AG20443 (cell line): ENCODE results near the gene INO80B.
"Not testable (repeated sequence)": the region's sequence is repeated elsewhere in the genome, so short reads cannot be mapped to it uniquely, and the experiment has no call there.

ENCODE experiments used
- DNase-seq: peaks from one replicate; pipeline ENCODE4 v3.0.0; 2012; ENCODE audit warnings: low spot score, mixed read lengths

Gene INO80B

GRCh38 chr2:74448771-74449170 is 6.1 kb upstream of the INO80B start:
- DNase-seq, result no peak

GRCh38 chr2:74450570-74451190 is 4.2 kb upstream of the INO80B start:
- no peak for DNase-seq

GRCh38 chr2:74457129-74457548 is 2.3 kb downstream of the INO80B start:
- no peak for DNase-seq

- no peak for DNase-seq
These were observed 2.8 kb downstream of the INO80B start for GRCh38 chr2:74457549-74458131.

GRCh38 chr2:74458132-74458937 is 3.4 kb downstream of the INO80B start, which contains the start of gene WBP1:
TSS of gene WBP1 (plus strand) at chr2:74458438. CDS start at chr2:74458603, 165 bp downstream.
- DNase-seq, result peak; percentile 96

- no peak for DNase-seq
These were observed 4.1 kb downstream of the INO80B start for GRCh38 chr2:74458938-74459363.

- DNase-seq, result not testable (repeated sequence)
These were observed 4.7 kb downstream of the INO80B start for GRCh38 chr2:74459503-74460118.

- not testable (repeated sequence) for DNase-seq
These were observed 5.3 kb downstream of the INO80B start for GRCh38 chr2:74460187-74460586.

GRCh38 chr2:74461187-74462053 is 6.5 kb downstream of the INO80B start:
- no peak for DNase-seq

GRCh38 chr2:74462054-74462785 is 7.3 kb downstream of the INO80B start:
- DNase-seq, result no peak

GRCh38 chr2:74462786-74463105 is 7.9 kb downstream of the INO80B start:
- DNase-seq, result no peak

GRCh38 chr2:74464406-74464805 is 9.5 kb downstream of the INO80B start:
- DNase-seq, result peak; percentile 11

- DNase-seq, result not testable (repeated sequence)
These were observed 15.9 kb downstream of the INO80B start for GRCh38 chr2:74470742-74471141.

- no peak for DNase-seq
These were observed 16.6 kb downstream of the INO80B start for GRCh38 chr2:74471332-74472065.

- peak; percentile 88 for DNase-seq
These were observed 17.4 kb downstream of the INO80B start, which contains the start of gene MRPL53 for GRCh38 chr2:74472086-74472944. TSS of gene MRPL53 (minus strand) at chr2:74472680. CDS start at chr2:74472660, 20 bp downstream.

GRCh38 chr2:74472945-74473258 is 18.0 kb downstream of the INO80B start:
- DNase-seq, result no peak

GRCh38 chr2:74474481-74474880 is 19.6 kb downstream of the INO80B start:
- DNase-seq, result no peak

- no peak for DNase-seq
These were observed 20.0 kb downstream of the INO80B start for GRCh38 chr2:74474899-74475298.

GRCh38 chr2:74481431-74481830 is 26.5 kb downstream of the INO80B start:
- DNase-seq, result no peak
